Lung (tissue), 12 donors: ENCODE results near the gene GDF15. TPM values are rescaled to one million over a fixed set of nuclear protein-coding genes. Genes with fewer than 3 reads are reported as not detected.
"Not testable (repeated sequence)": the region's sequence is repeated elsewhere in the genome, so short reads cannot be mapped to it uniquely, and the experiment has no call there.

ENCODE experiments used
- ATAC-seq: fragments of 200-7000 bp; cut with Tn5 transposase; one replicate; pipeline ENCODE4 v1.9.1; 2020; ENCODE audit warnings: moderate number of reproducible peaks; ENCODE audit not compliant: insufficient read depth, low FRiP score
- DNase-seq, 3 donors: peaks; one replicate each; pipeline ENCODE4 v3.0.0-alpha.2; 2013 to 2017
- H3K27ac ChIP-seq, 2 donors: one replicate each; pipeline ENCODE4 v1.5.1; 2013; ENCODE audit warnings: mild to moderate bottlenecking in 2 of 2, moderate library complexity in 2 of 2, control low read depth in 1 of 2, inconsistent platforms in 1 of 2, low read depth in 1 of 2, low read length in 1 of 2
- H3K27me3 ChIP-seq, 3 donors: one replicate each; pipeline ENCODE4 v1.5.1; 2013; ENCODE audit warnings: low read length in 2 of 3; ENCODE audit not compliant: control insufficient read depth in 3 of 3, insufficient read depth in 3 of 3
- H3K36me3 ChIP-seq, 4 donors: one replicate each; pipeline ENCODE4 v1.5.1; 2013; ENCODE audit warnings: low read length in 4 of 4, mild to moderate bottlenecking in 1 of 4, moderate library complexity in 1 of 4; ENCODE audit not compliant: control insufficient read depth in 4 of 4, insufficient read depth in 4 of 4
- H3K4me1 ChIP-seq, 5 donors: one replicate each; pipeline ENCODE4 v1.5.1; 2013; ENCODE audit warnings: low read length in 5 of 5, mild to moderate bottlenecking in 2 of 5, moderate library complexity in 1 of 5; ENCODE audit not compliant: control insufficient read depth in 5 of 5, insufficient read depth in 5 of 5
- H3K4me3 ChIP-seq: one replicate; pipeline ENCODE4 v1.5.1; 2013; ENCODE audit warnings: mild to moderate bottlenecking, control low read depth, moderate library complexity
- H3K9ac ChIP-seq, 2 donors: one replicate each; pipeline ENCODE4 v1.5.1; 2013; ENCODE audit warnings: low read length in 2 of 2, control low read depth in 1 of 2; ENCODE audit not compliant: insufficient read depth in 1 of 2
- H3K9me3 ChIP-seq, 4 donors: one replicate each; pipeline ENCODE4 v1.5.1; 2013; ENCODE audit warnings: low read length in 3 of 4, mild to moderate bottlenecking in 1 of 4, moderate library complexity in 1 of 4; ENCODE audit not compliant: control insufficient read depth in 4 of 4, insufficient read depth in 3 of 4
- CTCF ChIP-seq: IDR thresholded peaks from 2 replicates; pipeline ENCODE4 v1.5.1; 2012; ENCODE audit warnings: mild to moderate bottlenecking; ENCODE audit errors: control extremely low read depth, extremely low read depth
- WGBS, 2 donors: extraction: QIAGEN DNeasy Blood & Tissue Kit; methylation state at CpG; one replicate each; pipeline ENCODE4 v1.1.7; 2013; 5-methylcytosine and 5-hydroxymethylcytosine counted together
- polyA plus RNA-seq, 2 donors: library from polyadenylated mRNA; stranded (reverse); fragments of 200-250 nt; gene quantifications; one replicate each; pipeline ENCODE4 v1.2.1, GENCODE V29; 2013
- total RNA-seq, 2 donors: library from RNA; depleted of rRNA in 1 of 2; stranded (reverse); fragments of >200 nt in 1 of 2; gene quantifications; one replicate each; pipeline ENCODE4 v1.2.1, GENCODE V29; 2014 to 2021
- donor health status: control.
- donor health status: control.
- donor health status: Bipolar disorder and iron deficiency.
- donor health status: healthy.
- donor health status: DM: yes; HTN: yes; CAD: no.

Gene GDF15
- total and polyA plus RNA-seq, 4 donors: 45.4 to 119 (median 56.8) TPM

- whole genome bisulfite sequencing, 2 donors: 28 to 41% methylated on average over 7 of the region's 7 CpGs
- Histone ChIP-seq H3K9ac (no peak overlapping the region), H3K9me3 (no peaks in the 10 kb centered on the region), H3K27me3 (no peaks in the 10 kb centered on the region), H3K4me3 (no peak overlapping the region), H3K36me3 (no peaks in the 10 kb centered on the region), H3K27ac (peak overlapping the region in 1 of 2 donors; percentile 60), H3K4me1 (peaks cover 0 to 6% (median 0%) of the 10 kb centered on the region in 5 donors)
- DNase-seq (peak; percentile 75 to 82 (median 76)), ATAC-seq (peak; percentile 30)
- TF ChIP-seq CTCF: no peak
These were observed 15.7 kb downstream of the GDF15 start for GRCh38 chr19:18401580-18402112.

- H3K27me3 ChIP-seq, H3K9ac ChIP-seq, ATAC-seq, H3K4me3 ChIP-seq, H3K4me1 ChIP-seq, H3K36me3 ChIP-seq, H3K27ac ChIP-seq, DNase-seq, H3K9me3 ChIP-seq: not testable (repeated sequence)
- 42 to 62% methylated on average over 18 of the region's 18 CpGs for WGBS, 2 donors
These were observed 16.7 kb downstream of the GDF15 start for GRCh38 chr19:18402455-18403248.

GRCh38 chr19:18405754-18406153 is 19.8 kb downstream of the GDF15 start:
- not testable (repeated sequence) for H3K4me3 ChIP-seq, ATAC-seq, H3K36me3 ChIP-seq, H3K27ac ChIP-seq, DNase-seq, H3K9me3 ChIP-seq, H3K27me3 ChIP-seq, H3K9ac ChIP-seq, H3K4me1 ChIP-seq
- 83 to 90% methylated on average over 11 of the region's 11 CpGs for WGBS, 2 donors

- H3K27me3 ChIP-seq: no peaks in the 10 kb centered on the region
- no peak for TF ChIP-seq CTCF
- no peak overlapping the region for H3K27ac ChIP-seq
- no peaks in the 10 kb centered on the region for H3K4me1 ChIP-seq
- DNase-seq (no peak), ATAC-seq (no peak)
- H3K9ac ChIP-seq: no peak overlapping the region
- H3K9me3 ChIP-seq: no peaks in the 10 kb centered on the region
- no peak overlapping the region for H3K4me3 ChIP-seq
- H3K36me3 ChIP-seq: no peaks in the 10 kb centered on the region
- WGBS, 2 donors: 94 to 97% methylated on average over 9 of the region's 9 CpGs
These were observed 20.8 kb downstream of the GDF15 start for GRCh38 chr19:18406749-18407148.
